ENCODE results near the gene GSTM1. TPM values are rescaled to one million over a fixed set of nuclear protein-coding genes. Genes with fewer than 3 reads are reported as not detected.
"Not testable (repeated sequence)": the region's sequence is repeated elsewhere in the genome, so short reads cannot be mapped to it uniquely, and the experiment has no call there.

The GSTM1 gene
- total RNA-seq, 4 donors from 2014 or later = 23.4 TPM; not detected in 3

GRCh38 chr1:109668123-109668775 is 19.4 kb upstream of the GSTM1 start:
- intact Hi-C loops (cut with DNase I) = no loop called here
- no peaks in the 10 kb centered on the region for H3K9me3 ChIP-seq
- 12 to 13% methylated on average over 15 to 21 of the region's 26 CpGs for WGBS, 2 donors
- peaks cover 4 to 6% of the 10 kb centered on the region in 2 donors for H3K4me1 ChIP-seq
- peaks cover 0 to 3% of the 10 kb centered on the region in 2 donors for H3K36me3 ChIP-seq
- DNase-seq = peak in 1 of 2 donors; percentile 21
- TF ChIP-seq POLR2A (IDR thresholded peaks at IDR 0.05) = no peak
- TF ChIP-seq, protein P1, sequence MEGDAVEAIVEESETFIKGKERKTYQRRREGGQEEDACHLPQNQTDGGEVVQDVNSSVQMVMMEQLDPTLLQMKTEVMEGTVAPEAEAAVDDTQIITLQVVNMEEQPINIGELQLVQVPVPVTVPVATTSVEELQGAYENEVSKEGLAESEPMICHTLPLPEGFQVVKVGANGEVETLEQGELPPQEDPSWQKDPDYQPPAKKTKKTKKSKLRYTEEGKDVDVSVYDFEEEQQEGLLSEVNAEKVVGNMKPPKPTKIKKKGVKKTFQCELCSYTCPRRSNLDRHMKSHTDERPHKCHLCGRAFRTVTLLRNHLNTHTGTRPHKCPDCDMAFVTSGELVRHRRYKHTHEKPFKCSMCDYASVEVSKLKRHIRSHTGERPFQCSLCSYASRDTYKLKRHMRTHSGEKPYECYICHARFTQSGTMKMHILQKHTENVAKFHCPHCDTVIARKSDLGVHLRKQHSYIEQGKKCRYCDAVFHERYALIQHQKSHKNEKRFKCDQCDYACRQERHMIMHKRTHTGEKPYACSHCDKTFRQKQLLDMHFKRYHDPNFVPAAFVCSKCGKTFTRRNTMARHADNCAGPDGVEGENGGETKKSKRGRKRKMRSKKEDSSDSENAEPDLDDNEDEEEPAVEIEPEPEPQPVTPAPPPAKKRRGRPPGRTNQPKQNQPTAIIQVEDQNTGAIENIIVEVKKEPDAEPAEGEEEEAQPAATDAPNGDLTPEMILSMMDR (IDR thresholded peaks at IDR 0.05) = no peak
- no peaks in the 10 kb centered on the region for H3K27me3 ChIP-seq
- peak overlapping the region in 1 of 3 donors; percentile 35 for H3K4me3 ChIP-seq (replicated peaks in 1 of 3)
- peak overlapping the region; percentile 4 to 10 (median 6) for H3K27ac ChIP-seq

DNA sequence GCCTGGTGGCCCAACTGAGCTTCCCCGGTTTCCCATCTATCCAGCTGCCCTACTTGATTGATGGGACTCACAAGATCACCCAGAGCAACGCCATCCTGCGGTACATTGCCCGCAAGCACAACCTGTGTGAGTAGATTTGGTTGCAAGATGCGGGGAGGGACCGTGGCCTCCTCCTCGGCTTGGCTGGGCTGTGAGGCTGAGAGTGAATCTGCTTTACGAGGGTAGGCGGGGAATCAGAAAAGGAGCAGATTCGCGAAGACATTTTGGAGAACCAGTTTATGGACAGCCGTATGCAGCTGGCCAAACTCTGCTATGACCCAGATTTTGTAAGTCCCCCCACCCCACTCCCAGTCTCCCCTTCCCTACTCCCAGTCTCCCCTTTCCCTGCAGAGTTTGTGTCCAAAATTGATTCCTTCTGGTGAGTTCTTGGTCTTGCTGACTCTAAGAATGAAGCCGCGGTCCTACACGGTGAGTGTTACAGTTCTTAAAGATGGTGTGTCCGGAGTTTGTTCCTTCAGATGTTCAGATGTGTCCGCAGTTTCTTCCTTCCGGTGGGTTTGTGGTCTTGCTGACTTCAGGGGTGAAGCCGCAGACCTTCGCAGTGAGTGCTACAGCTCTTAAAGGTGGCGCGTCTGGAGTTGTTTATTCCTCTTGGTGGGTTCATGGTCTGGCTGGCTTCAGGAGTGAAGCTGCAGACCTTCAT is 18.2 kb upstream of the GSTM1 start:
- no peaks in the 10 kb centered on the region for H3K9me3 ChIP-seq
- no peak for DNase-seq
- peaks cover 0 to 9% of the 10 kb centered on the region in 2 donors for H3K36me3 ChIP-seq
- no peak for TF ChIP-seq POLR2A (IDR thresholded peaks at IDR 0.05)
- TF ChIP-seq, protein P1 (IDR thresholded peaks at IDR 0.05) = no peak
- intact Hi-C loops (cut with DNase I) = no loop called here
- no peak overlapping the region for H3K27ac ChIP-seq
- no peaks in the 10 kb centered on the region for H3K27me3 ChIP-seq
- H3K4me1 ChIP-seq = peaks cover 4 to 6% of the 10 kb centered on the region in 2 donors
- 96 to 97% methylated on average over 21 to 22 of the region's 22 CpGs for WGBS, 2 donors
- H3K4me3 ChIP-seq (replicated peaks in 1 of 3) = no peak overlapping the region

GRCh38 chr1:109669949-109670302 is 17.7 kb upstream of the GSTM1 start:
- 92 to 95% methylated on average over 4 of the region's 5 CpGs for WGBS, 2 donors
- intact Hi-C loops (cut with DNase I); H3K4me3 ChIP-seq (replicated peaks in 1 of 3); H3K36me3 ChIP-seq; H3K27me3 ChIP-seq; H3K27ac ChIP-seq; H3K4me1 ChIP-seq; DNase-seq; H3K9me3 ChIP-seq: not testable (repeated sequence)

GRCh38 chr1:109671067-109671466 is 16.6 kb upstream of the GSTM1 start:
- Histone ChIP-seq H3K36me3 (peaks cover 0 to 9% of the 10 kb centered on the region in 2 donors), H3K4me3 (replicated peaks in 1 of 3) (no peak overlapping the region), H3K27me3 (no peaks in the 10 kb centered on the region), H3K27ac (no peak overlapping the region), H3K9me3 (no peaks in the 10 kb centered on the region), H3K4me1 (peaks cover 4 to 6% of the 10 kb centered on the region in 2 donors)
- intact Hi-C loops (cut with DNase I) = no loop called here
- TF ChIP-seq, protein P1 (IDR thresholded peaks at IDR 0.05) = no peak
- no peak for TF ChIP-seq POLR2A (IDR thresholded peaks at IDR 0.05)
- 86 to 92% methylated on average over 5 of the region's 5 CpGs for WGBS, 2 donors
- no peak for DNase-seq

GRCh38 chr1:109673861-109674260 is 13.8 kb upstream of the GSTM1 start:
- H3K27me3 ChIP-seq; H3K4me1 ChIP-seq; H3K4me3 ChIP-seq (replicated peaks in 1 of 3); H3K9me3 ChIP-seq; H3K36me3 ChIP-seq; H3K27ac ChIP-seq; intact Hi-C loops (cut with DNase I); DNase-seq: not testable (repeated sequence)
- 94 to 95% methylated on average over 2 of the region's 2 CpGs for WGBS, 2 donors

- intact Hi-C loops (cut with DNase I); H3K36me3 ChIP-seq; DNase-seq; H3K4me3 ChIP-seq (replicated peaks in 1 of 3); H3K27me3 ChIP-seq; H3K4me1 ChIP-seq; H3K9me3 ChIP-seq; H3K27ac ChIP-seq: not testable (repeated sequence)
- 87 to 90% methylated on average over 3 of the region's 3 CpGs for WGBS, 2 donors
These were observed 10.8 kb upstream of the GSTM1 start for GRCh38 chr1:109676683-109677381.

Measured in thyroid gland (tissue), 4 donors.